Activated CD4-positive, alpha-beta memory T cell treated with anti-CD3 and anti-CD28 coated beads, Interleukin-2, amount 10 ng/mL, durations not matched to agents 7 days and 5 days (primary cell): ENCODE results near the gene PHOSPHO1. TPM values are rescaled to one million over a fixed set of nuclear protein-coding genes. Genes with fewer than 3 reads are reported as not detected.
"Not testable (repeated sequence)": the region's sequence is repeated elsewhere in the genome, so short reads cannot be mapped to it uniquely, and the experiment has no call there.

Experiments used
- CTCF ChIA-PET: fragments of 350-600 bp; sonication (Branson Sonifier 250); formaldehyde crosslinking; loops from one replicate; lab custom pipeline; 2021; ENCODE audit warnings: antibody characterized with exemption, inconsistent platforms; lab: Charles Lee
- POLR2A ChIA-PET: fragments of 350-600 bp; sonication (Branson Sonifier 250); formaldehyde crosslinking; loops from one replicate; lab custom pipeline; 2021; ENCODE audit warnings: antibody characterized with exemption; lab: Charles Lee
- DNase-seq: peaks from one replicate; pipeline ENCODE4 v3.0.0-alpha.2; 2020
- H3K27ac Mint-ChIP-seq: one replicate; pipeline ENCODE4 v1.8.0; 2021; ENCODE audit warnings: mild to moderate bottlenecking, mixed read lengths
- H3K27me3 Mint-ChIP-seq: one replicate; pipeline ENCODE4 v1.8.0; 2021; ENCODE audit warnings: mixed read lengths
- H3K36me3 Mint-ChIP-seq: one replicate; pipeline ENCODE4 v1.8.0; 2021; ENCODE audit warnings: low read depth, mixed read lengths
- H3K4me1 Mint-ChIP-seq: one replicate; pipeline ENCODE4 v1.8.0; 2021; ENCODE audit warnings: mixed read lengths
- H3K4me3 Mint-ChIP-seq: one replicate; pipeline ENCODE4 v1.8.0; 2021; ENCODE audit warnings: mild to moderate bottlenecking, mixed read lengths
- H3K9me3 Mint-ChIP-seq: one replicate; pipeline ENCODE4 v1.8.0; 2021; ENCODE audit warnings: mixed read lengths
- total RNA-seq, 2 experiments: library from RNA; stranded (reverse); gene quantifications; one replicate each; pipeline ENCODE4 v1.2.3, GENCODE V29; 2021

Gene PHOSPHO1
- total RNA-seq, result not detected

- peak; percentile 88 for DNase-seq
- H3K27ac Mint-ChIP-seq, result no peak within 1 kb of the TSS
- no peaks in the 10 kb centered on the region for H3K36me3 Mint-ChIP-seq
- no peaks in the 10 kb centered on the region for H3K9me3 Mint-ChIP-seq
- POLR2A ChIA-PET, result interaction anchor here (1.0 to 5.4 kb wide), 6 partner anchors 14 to 287 kb away, joined by 3 to 34 read pairs (median 4); partner anchors contain the start of gene PHB1
- H3K27me3 Mint-ChIP-seq, result peaks cover 28% of the 10 kb centered on the region
- peaks cover 13% of the 10 kb centered on the region for H3K4me1 Mint-ChIP-seq
- peak within 1 kb of the TSS; percentile 71 for H3K4me3 Mint-ChIP-seq
- CTCF ChIA-PET, result interaction anchor here (0.5 to 7.7 kb wide), 5 partner anchors 9 to 161 kb away, joined by 3 to 105 read pairs (median 5); no protein-coding TSS in a partner anchor
Measured at GRCh38 chr17:49230636-49231562, at the start of gene PHOSPHO1. Gene PHOSPHO1, minus strand, starts transcription at chr17:49230787. Its CDS starts 4,096 bp downstream, at chr17:49226691.

- no peaks in the 10 kb centered on the region for H3K27me3 Mint-ChIP-seq
- ChIA-PET POLR2A (no interaction called here), CTCF (no interaction called here)
- no peak overlapping the region for H3K27ac Mint-ChIP-seq
- H3K36me3 Mint-ChIP-seq, result no peaks in the 10 kb centered on the region
- no peak overlapping the region for H3K4me3 Mint-ChIP-seq
- no peaks in the 10 kb centered on the region for H3K4me1 Mint-ChIP-seq
- DNase-seq, result no peak
- H3K9me3 Mint-ChIP-seq, result no peaks in the 10 kb centered on the region
Measured at GRCh38 chr17:49280061-49280460, 49.5 kb upstream of the PHOSPHO1 start.

GRCh38 chr17:49279263-49280015, 48.9 kb upstream of the PHOSPHO1 start:
- H3K27me3 Mint-ChIP-seq, DNase-seq, H3K36me3 Mint-ChIP-seq, H3K4me1 Mint-ChIP-seq, H3K27ac Mint-ChIP-seq, CTCF ChIA-PET, H3K9me3 Mint-ChIP-seq, H3K4me3 Mint-ChIP-seq: not testable (repeated sequence)
- POLR2A ChIA-PET, result interaction anchor here (1.5 kb wide), 1 partner anchor 19 kb away, joined by 4 read pairs; no protein-coding TSS in a partner anchor

GRCh38 chr17:49278076-49278475, 47.5 kb upstream of the PHOSPHO1 start:
- Mint-ChIP-seq H3K4me3 (no peak overlapping the region), H3K27ac (no peak overlapping the region), H3K27me3 (no peaks in the 10 kb centered on the region), H3K36me3 (no peaks in the 10 kb centered on the region), H3K4me1 (no peaks in the 10 kb centered on the region), H3K9me3 (no peaks in the 10 kb centered on the region)
- DNase-seq, result no peak
- ChIA-PET CTCF (no interaction called here), POLR2A (interaction anchor here (1.5 kb wide), 1 partner anchor 18 kb away, joined by 4 read pairs; no protein-coding TSS in a partner anchor)

- H3K36me3 Mint-ChIP-seq, result no peaks in the 10 kb centered on the region
- H3K9me3 Mint-ChIP-seq, result no peaks in the 10 kb centered on the region
- ChIA-PET CTCF (no interaction called here), POLR2A (interaction anchor here (1.5 kb wide), 1 partner anchor 17 kb away, joined by 4 read pairs; no protein-coding TSS in a partner anchor)
- H3K4me3 Mint-ChIP-seq, result no peak overlapping the region
- no peaks in the 10 kb centered on the region for H3K27me3 Mint-ChIP-seq
- H3K27ac Mint-ChIP-seq, result no peak overlapping the region
- DNase-seq, result no peak
- no peaks in the 10 kb centered on the region for H3K4me1 Mint-ChIP-seq
Measured at GRCh38 chr17:49277638-49278037, 47.1 kb upstream of the PHOSPHO1 start.

- H3K36me3 Mint-ChIP-seq, H3K9me3 Mint-ChIP-seq, DNase-seq, H3K4me3 Mint-ChIP-seq, H3K27ac Mint-ChIP-seq, H3K27me3 Mint-ChIP-seq, CTCF ChIA-PET, POLR2A ChIA-PET, H3K4me1 Mint-ChIP-seq: not testable (repeated sequence)
Measured at GRCh38 chr17:49275981-49276380, 45.4 kb upstream of the PHOSPHO1 start.

- CTCF ChIA-PET, result no interaction called here
- no peaks in the 10 kb centered on the region for H3K4me1 Mint-ChIP-seq
- no peaks in the 10 kb centered on the region for H3K36me3 Mint-ChIP-seq
- POLR2A ChIA-PET, result no interaction called here
- H3K27me3 Mint-ChIP-seq, result no peaks in the 10 kb centered on the region
- DNase-seq, result no peak
- H3K27ac Mint-ChIP-seq, result no peak overlapping the region
- H3K4me3 Mint-ChIP-seq, result no peak overlapping the region
- no peaks in the 10 kb centered on the region for H3K9me3 Mint-ChIP-seq
Measured at GRCh38 chr17:49269356-49269755, 38.8 kb upstream of the PHOSPHO1 start.

- DNase-seq, result no peak
- Mint-ChIP-seq H3K4me1 (no peaks in the 10 kb centered on the region), H3K27me3 (no peaks in the 10 kb centered on the region), H3K36me3 (no peaks in the 10 kb centered on the region), H3K27ac (no peak overlapping the region), H3K9me3 (no peaks in the 10 kb centered on the region), H3K4me3 (no peak overlapping the region)
- CTCF ChIA-PET, result interaction anchor here (0.5 kb wide), 1 partner anchor 39 kb away, joined by 3 read pairs; no protein-coding TSS in a partner anchor
- POLR2A ChIA-PET, result no interaction called here
Measured at GRCh38 chr17:49267912-49268311, 37.3 kb upstream of the PHOSPHO1 start.

- CTCF ChIA-PET, result no interaction called here
Measured at GRCh38 chr17:49266233-49266632, 35.6 kb upstream of the PHOSPHO1 start.

GRCh38 chr17:49261540-49261939, 31.0 kb upstream of the PHOSPHO1 start:
- H3K9me3 Mint-ChIP-seq, H3K27me3 Mint-ChIP-seq, H3K36me3 Mint-ChIP-seq, H3K27ac Mint-ChIP-seq, DNase-seq, H3K4me3 Mint-ChIP-seq, POLR2A ChIA-PET: not testable (repeated sequence)
- peaks cover 13% of the 10 kb centered on the region for H3K4me1 Mint-ChIP-seq
- CTCF ChIA-PET, result interaction anchor here (1.0 kb wide), 1 partner anchor 107 kb away, joined by 4 read pairs; no protein-coding TSS in a partner anchor

More at GRCh38 chr17:49266233-49266632, 35.6 kb upstream of the PHOSPHO1 start:
- Mint-ChIP-seq H3K36me3 (no peaks in the 10 kb centered on the region), H3K4me3 (no peak overlapping the region), H3K9me3 (no peaks in the 10 kb centered on the region), H3K27me3 (no peaks in the 10 kb centered on the region), H3K27ac (no peak overlapping the region), H3K4me1 (peaks cover under 1% of the 10 kb centered on the region)
- POLR2A ChIA-PET, result no interaction called here
- DNase-seq, result no peak

GRCh38 chr17:49260817-49261291, 30.3 kb upstream of the PHOSPHO1 start:
- peak overlapping the region; percentile 73 for H3K4me3 Mint-ChIP-seq
- H3K36me3 Mint-ChIP-seq, result no peaks in the 10 kb centered on the region
- ChIA-PET POLR2A (interaction anchor here (1.2 to 1.6 kb wide), 5 partner anchors 18 to 81 kb away, joined by 3 to 5 read pairs (median 4); no protein-coding TSS in a partner anchor), CTCF (interaction anchor here (1.0 to 2.3 kb wide), 3 partner anchors 69 to 108 kb away, joined by 3 to 10 read pairs (median 4); no protein-coding TSS in a partner anchor)
- H3K27ac Mint-ChIP-seq, result no peak overlapping the region
- peaks cover 13% of the 10 kb centered on the region for H3K4me1 Mint-ChIP-seq
- peaks cover 3% of the 10 kb centered on the region for H3K27me3 Mint-ChIP-seq
- H3K9me3 Mint-ChIP-seq, result no peaks in the 10 kb centered on the region
- no peak for DNase-seq

- Mint-ChIP-seq H3K36me3 (no peaks in the 10 kb centered on the region), H3K4me3 (peak overlapping the region; percentile 74), H3K27ac (no peak overlapping the region), H3K4me1 (peaks cover 13% of the 10 kb centered on the region), H3K27me3 (peaks cover 3% of the 10 kb centered on the region), H3K9me3 (no peaks in the 10 kb centered on the region)
- POLR2A ChIA-PET, result interaction anchor here (1.0 to 1.6 kb wide), 6 partner anchors 14 to 82 kb away, joined by 3 to 5 read pairs (median 4); no protein-coding TSS in a partner anchor
- CTCF ChIA-PET, result interaction anchor here (1.0 to 2.3 kb wide), 3 partner anchors 68 to 108 kb away, joined by 3 to 10 read pairs (median 4); no protein-coding TSS in a partner anchor
- DNase-seq, result peak; percentile 49
Measured at GRCh38 chr17:49260011-49260816, 29.6 kb upstream of the PHOSPHO1 start.
